ENCODE results near the gene LGALSL. TPM values are rescaled to one million over a fixed set of nuclear protein-coding genes. Genes with fewer than 3 reads are reported as not detected.

LGALSL gene
- total RNA-seq, 1 donor from 2014 or later = 22.6 TPM

DNA sequence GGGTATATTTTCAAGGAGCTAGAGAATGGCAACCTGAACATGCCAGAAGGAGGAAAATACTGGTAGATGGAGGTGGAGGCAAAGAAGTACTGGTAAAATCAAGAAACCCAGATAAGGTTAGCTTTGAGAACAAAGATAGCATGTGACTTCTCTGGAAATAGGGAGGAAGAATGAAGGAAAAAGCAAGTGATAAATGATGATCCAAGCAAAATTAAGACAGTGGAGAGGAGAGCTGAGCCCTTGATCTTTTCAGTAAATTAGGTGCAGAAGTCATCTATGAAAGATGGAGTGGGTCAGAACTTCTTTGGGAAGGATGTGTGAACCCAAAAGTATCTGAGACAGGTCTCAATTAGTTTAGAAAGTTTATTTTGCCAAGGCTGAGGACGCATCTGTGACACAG is 44.5 kb downstream of the LGALSL start:
- H3K4me1 Mint-ChIP-seq (ENCODE audit: low read depth) = peaks cover 2% of the 10 kb centered on the region
- TF ChIP-seq CTCF (IDR thresholded peaks at IDR 0.05; ENCODE audit: unreplicated experiment) = no peak
- H3K27ac Mint-ChIP-seq = no peak overlapping the region
- no peak overlapping the region for H3K4me3 Mint-ChIP-seq (ENCODE audit: low read depth)
- H3K27me3 Mint-ChIP-seq = peaks cover 5% of the 10 kb centered on the region
- no peaks in the 10 kb centered on the region for H3K9me3 Mint-ChIP-seq (ENCODE audit: low read depth)
- H3K36me3 Mint-ChIP-seq (ENCODE audit: insufficient read depth) = no peaks in the 10 kb centered on the region
- DNase-seq (ENCODE audit: low spot score, unreplicated experiment) = no peak

- Mint-ChIP-seq H3K4me1 (ENCODE audit: low read depth) (peaks cover 2% of the 10 kb centered on the region), H3K4me3 (ENCODE audit: low read depth) (no peak overlapping the region), H3K36me3 (ENCODE audit: insufficient read depth) (no peaks in the 10 kb centered on the region), H3K27ac (no peak overlapping the region), H3K9me3 (ENCODE audit: low read depth) (no peaks in the 10 kb centered on the region), H3K27me3 (peaks cover 5% of the 10 kb centered on the region)
- no peak for TF ChIP-seq CTCF (IDR thresholded peaks at IDR 0.05; ENCODE audit: unreplicated experiment)
- DNase-seq (ENCODE audit: low spot score, unreplicated experiment) = no peak
Observed at GRCh38 chr2:64500549-64500948, 46.6 kb downstream of the LGALSL start.

DNA sequence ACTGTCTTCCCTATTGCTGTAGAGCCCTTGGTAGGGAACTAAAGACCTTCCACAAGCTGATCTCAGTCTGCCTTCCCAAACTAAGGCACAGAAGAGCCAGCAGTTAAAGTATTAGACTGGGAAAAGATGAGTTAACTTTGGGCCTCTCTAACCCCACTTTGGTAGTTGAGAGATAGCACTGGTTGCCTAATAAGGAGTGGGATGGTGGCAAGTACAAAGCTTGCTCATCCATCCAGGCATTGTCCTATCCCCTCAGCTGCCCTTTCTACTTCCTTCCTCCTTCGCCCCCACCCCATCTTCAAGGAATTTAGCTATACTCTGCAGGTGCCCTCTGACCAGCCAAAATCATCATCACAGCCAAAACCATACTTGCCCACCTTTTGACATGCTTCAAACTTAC is 48.0 kb downstream of the LGALSL start:
- H3K4me3 Mint-ChIP-seq (ENCODE audit: low read depth) = no peak overlapping the region
- H3K36me3 Mint-ChIP-seq (ENCODE audit: insufficient read depth) = no peaks in the 10 kb centered on the region
- DNase-seq (ENCODE audit: low spot score, unreplicated experiment) = no peak
- peaks cover 2% of the 10 kb centered on the region for H3K4me1 Mint-ChIP-seq (ENCODE audit: low read depth)
- no peak overlapping the region for H3K27ac Mint-ChIP-seq
- H3K27me3 Mint-ChIP-seq = peaks cover 3% of the 10 kb centered on the region
- no peaks in the 10 kb centered on the region for H3K9me3 Mint-ChIP-seq (ENCODE audit: low read depth)
- no peak for TF ChIP-seq CTCF (IDR thresholded peaks at IDR 0.05; ENCODE audit: unreplicated experiment)

DNA sequence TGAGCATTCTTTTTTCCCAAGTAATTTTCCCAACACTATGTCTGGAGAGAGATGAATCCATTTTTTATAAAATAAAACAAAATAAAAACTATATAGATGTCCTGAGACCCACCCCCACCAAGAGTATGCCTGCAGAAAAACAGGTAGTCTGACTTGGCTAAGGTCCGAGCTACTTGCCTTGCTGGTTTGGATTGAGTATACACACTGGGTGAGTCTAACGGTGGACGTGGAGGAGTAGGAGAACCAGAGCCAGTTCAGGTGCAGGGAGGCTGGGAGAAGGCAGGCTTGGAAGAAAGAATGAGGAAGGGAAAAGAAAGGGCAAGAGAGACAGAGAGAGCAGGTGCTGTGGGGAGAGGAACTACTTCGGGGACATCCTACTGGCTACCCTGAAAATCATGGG is 48.9 kb downstream of the LGALSL start:
- no peak overlapping the region for H3K27ac Mint-ChIP-seq
- H3K9me3 Mint-ChIP-seq (ENCODE audit: low read depth) = no peaks in the 10 kb centered on the region
- H3K27me3 Mint-ChIP-seq = peaks cover 3% of the 10 kb centered on the region
- no peak overlapping the region for H3K4me3 Mint-ChIP-seq (ENCODE audit: low read depth)
- H3K36me3 Mint-ChIP-seq (ENCODE audit: insufficient read depth) = no peaks in the 10 kb centered on the region
- no peak for DNase-seq (ENCODE audit: low spot score, unreplicated experiment)
- TF ChIP-seq CTCF (IDR thresholded peaks at IDR 0.05; ENCODE audit: unreplicated experiment) = no peak
- H3K4me1 Mint-ChIP-seq (ENCODE audit: low read depth) = peaks cover 2% of the 10 kb centered on the region

GRCh38 chr2:64504774-64505720 is 51.1 kb downstream of the LGALSL start:
- DNase-seq (ENCODE audit: low spot score, unreplicated experiment) = no peak
- no peaks in the 10 kb centered on the region for H3K9me3 Mint-ChIP-seq (ENCODE audit: low read depth)
- H3K27me3 Mint-ChIP-seq = peaks cover 3% of the 10 kb centered on the region
- H3K4me3 Mint-ChIP-seq (ENCODE audit: low read depth) = no peak overlapping the region
- no peaks in the 10 kb centered on the region for H3K36me3 Mint-ChIP-seq (ENCODE audit: insufficient read depth)
- H3K4me1 Mint-ChIP-seq (ENCODE audit: low read depth) = peaks cover 2% of the 10 kb centered on the region
- no peak for TF ChIP-seq CTCF (IDR thresholded peaks at IDR 0.05; ENCODE audit: unreplicated experiment)
- H3K27ac Mint-ChIP-seq = no peak overlapping the region
